Neuronal stem cell (in vitro differentiated cells): ENCODE measurements around the gene PLEKHA8. TPM values are rescaled to one million over a fixed set of nuclear protein-coding genes. Genes with fewer than 3 reads are reported as not detected.

Experiments
- DNase-seq: peaks from one replicate; pipeline ENCODE4 v3.0.0-alpha.2; 2013; ENCODE audit warnings: low spot score
- H2AFZ ChIP-seq: one replicate; pipeline ENCODE4 v1.6.1; 2013; ENCODE audit warnings: mild to moderate bottlenecking, low read length, inconsistent platforms
- H2AK5ac ChIP-seq: 2 replicates; pipeline ENCODE4 v1.6.1; 2013; ENCODE audit warnings: low read depth, mild to moderate bottlenecking, inconsistent platforms, low read length, moderate library complexity, mixed read lengths
- H2BK120ac ChIP-seq: 2 replicates; pipeline ENCODE4 v1.6.1; 2013; ENCODE audit warnings: low read depth, mild to moderate bottlenecking, inconsistent platforms, low read length, moderate library complexity, mixed read lengths
- H2BK12ac ChIP-seq: one replicate; pipeline ENCODE4 v1.6.1; 2013; ENCODE audit warnings: low read length, inconsistent platforms
- H2BK15ac ChIP-seq: 2 replicates; pipeline ENCODE4 v1.6.1; 2013; ENCODE audit warnings: mild to moderate bottlenecking, low read length, inconsistent platforms, mixed read lengths
- H2BK5ac ChIP-seq: one replicate; pipeline ENCODE4 v1.6.1; 2013; ENCODE audit warnings: inconsistent platforms, mild to moderate bottlenecking, low read length, moderate library complexity
- H3K14ac ChIP-seq: one replicate; pipeline ENCODE4 v1.6.1; 2013; ENCODE audit warnings: low read length, inconsistent platforms
- H3K18ac ChIP-seq: 2 replicates; pipeline ENCODE4 v1.6.1; 2013; ENCODE audit warnings: low read length, inconsistent platforms
- H3K23ac ChIP-seq: 2 replicates; pipeline ENCODE4 v1.6.1; 2013; ENCODE audit warnings: low read depth, mild to moderate bottlenecking, mixed read lengths, low read length, inconsistent platforms; ENCODE audit not compliant: poor library complexity
- H3K27ac ChIP-seq: replicated peaks from 3 replicates; pipeline ENCODE4 v1.5.1; 2013; ENCODE audit warnings: low read length, inconsistent platforms
- H3K27me3 ChIP-seq, 3 experiments: 2 replicates each; pipeline ENCODE4 v1.6.1; 2013; ENCODE audit warnings: low read length in 3 of 3, mild to moderate bottlenecking in 2 of 3, inconsistent platforms in 1 of 3, low read depth in 1 of 3, mixed read lengths in 1 of 3, moderate library complexity in 1 of 3; ENCODE audit not compliant: control insufficient read depth in 3 of 3, insufficient read depth in 3 of 3
- H3K36me3 ChIP-seq, 2 donors: replicated peaks in 1 of 2; 2 replicates each; pipeline ENCODE4 v1.6.1; 2013; ENCODE audit warnings: low read length in 2 of 2; ENCODE audit not compliant: control insufficient read depth in 2 of 2, insufficient read depth in 2 of 2
- H3K4ac ChIP-seq: 2 replicates; pipeline ENCODE4 v1.6.1; 2013; ENCODE audit warnings: inconsistent platforms, mild to moderate bottlenecking, low read length, moderate library complexity
- H3K4me1 ChIP-seq, 2 donors: 1 replicate in 1 of 2; 2 replicates in 1 of 2; pipeline ENCODE4 v1.6.1; 2013; ENCODE audit warnings: low read length in 2 of 2, low read depth in 1 of 2; ENCODE audit not compliant: control insufficient read depth in 2 of 2, insufficient read depth in 1 of 2
- H3K4me2 ChIP-seq: one replicate; pipeline ENCODE4 v1.6.1; 2013; ENCODE audit warnings: mild to moderate bottlenecking, low read length, inconsistent platforms; ENCODE audit not compliant: insufficient read depth, poor library complexity, severe bottlenecking
- H3K4me3 ChIP-seq, 2 donors: 2 replicates each; pipeline ENCODE4 v1.5.1; 2013; ENCODE audit warnings: low read length in 2 of 2, mild to moderate bottlenecking in 2 of 2, inconsistent platforms in 1 of 2, moderate library complexity in 1 of 2
- H3K79me1 ChIP-seq: one replicate; pipeline ENCODE4 v1.6.1; 2013; ENCODE audit warnings: low read depth, mild to moderate bottlenecking, inconsistent platforms, low read length, moderate library complexity
- H3K9ac ChIP-seq: one replicate; pipeline ENCODE4 v1.6.1; 2013; ENCODE audit warnings: mild to moderate bottlenecking, low read depth, low read length, inconsistent platforms; ENCODE audit not compliant: poor library complexity
- H3K9me3 ChIP-seq, 2 donors: replicated peaks in 1 of 2; 2 replicates each; pipeline versions ENCODE3 to v1.6.1; 2013; ENCODE audit warnings: low read length in 2 of 2, mild to moderate bottlenecking in 2 of 2, inconsistent platforms in 1 of 2, low read depth in 1 of 2, mixed read lengths in 1 of 2, moderate library complexity in 1 of 2; ENCODE audit not compliant: control insufficient read depth in 2 of 2, insufficient read depth in 1 of 2
- H4K8ac ChIP-seq: one replicate; pipeline ENCODE4 v1.6.1; 2013; ENCODE audit warnings: low read depth, mild to moderate bottlenecking, inconsistent platforms, low read length, moderate library complexity
- H4K91ac ChIP-seq: one replicate; pipeline ENCODE4 v1.6.1; 2013; ENCODE audit warnings: low read length, low read depth, mild to moderate bottlenecking, inconsistent platforms; ENCODE audit not compliant: poor library complexity
- WGBS, 2 donors: extraction: QIAGEN DNeasy Blood & Tissue Kit; methylation state at CpG; one replicate each; pipeline ENCODE4 v1.1.7; 2013; ENCODE audit warnings: missing lambda C conversion rate in 2 of 2, mixed read lengths in 1 of 2; ENCODE audit not compliant: insufficient read length in 2 of 2, insufficient replicate concordance in 1 of 2; ENCODE audit errors: extremely low coverage in 2 of 2; 5-methylcytosine and 5-hydroxymethylcytosine counted together
- small RNA-seq: library from polyadenylated mRNA; stranded (forward); fragments of <200 nt; extraction: miRNeasy Mini kit (QIAGEN cat#:217004); gene quantifications from one replicate; pipeline ENCODE3, GENCODE V24; 2013; ENCODE audit not compliant: insufficient read depth

The PLEKHA8 gene

DNA sequence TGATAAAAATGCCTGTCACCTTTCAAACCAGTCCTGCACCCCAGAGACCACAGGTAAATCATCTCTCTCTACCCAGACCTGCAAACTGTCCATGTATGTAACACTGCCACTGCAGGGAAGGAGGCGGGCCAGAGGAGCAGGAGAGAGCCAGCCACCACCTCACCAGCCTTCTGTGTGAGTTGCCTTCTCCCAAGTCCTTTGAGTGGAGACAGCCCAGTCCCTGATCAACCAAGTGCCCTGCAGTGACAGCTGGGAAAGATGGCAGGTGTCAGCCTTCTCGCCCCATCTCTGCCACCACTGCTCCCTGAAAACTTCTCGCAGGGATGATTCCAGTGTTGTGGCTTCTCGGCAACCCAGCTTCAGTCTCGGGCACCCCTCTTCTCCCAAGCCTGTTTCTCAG is 149.0 kb downstream of the PLEKHA8 start:
- no peak overlapping the region for H4K91ac ChIP-seq
- no peak overlapping the region for H3K4me3 ChIP-seq
- H3K79me1 ChIP-seq: no peaks in the 10 kb centered on the region
- H3K9me3 ChIP-seq: no peaks in the 10 kb centered on the region
- H3K27me3 ChIP-seq: peaks cover 0 to 12% (median 0%) of the 10 kb centered on the region in 3 experiments
- H2BK120ac ChIP-seq: no peak overlapping the region
- no peak overlapping the region for H3K4ac ChIP-seq
- no peak overlapping the region for H2BK15ac ChIP-seq
- no peak overlapping the region for H3K9ac ChIP-seq
- WGBS, 2 donors: no CpG with 5 or more reads among the region's 5 CpGs
- no peak overlapping the region for H3K23ac ChIP-seq
- H4K8ac ChIP-seq: no peak overlapping the region
- H3K4me1 ChIP-seq: peaks cover 8 to 17% of the 10 kb centered on the region in 2 donors
- H2AFZ ChIP-seq: no peak overlapping the region
- no peak overlapping the region for H3K27ac ChIP-seq
- no peaks in the 10 kb centered on the region for H3K36me3 ChIP-seq
- no peak overlapping the region for H2BK12ac ChIP-seq
- no peak overlapping the region for H3K14ac ChIP-seq
- no peak for DNase-seq
- no peak overlapping the region for H2AK5ac ChIP-seq
- H3K18ac ChIP-seq: no peak overlapping the region
- H2BK5ac ChIP-seq: no peak overlapping the region
- no peak overlapping the region for H3K4me2 ChIP-seq

DNA sequence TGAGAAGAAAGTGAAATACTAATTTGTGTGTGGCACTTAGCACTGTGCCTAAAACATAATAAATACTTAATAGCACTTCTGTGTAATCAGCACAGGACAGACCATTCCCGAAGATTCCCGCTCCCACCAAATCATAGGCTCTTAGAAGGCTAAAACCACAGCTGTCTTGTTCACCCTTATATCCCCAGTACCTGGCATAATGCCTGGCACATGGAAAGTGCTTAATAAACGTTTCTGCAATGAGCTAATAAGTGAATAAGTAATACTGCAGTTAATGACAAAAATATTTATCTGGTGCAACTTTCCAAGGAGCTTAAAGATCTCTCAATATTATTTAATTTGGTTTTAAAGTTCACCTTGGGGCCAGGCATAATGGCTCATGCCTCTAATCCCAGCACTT is 149.8 kb downstream of the PLEKHA8 start:
- no peaks in the 10 kb centered on the region for H3K9me3 ChIP-seq
- H3K27me3 ChIP-seq: peaks cover 0 to 8% (median 0%) of the 10 kb centered on the region in 3 experiments
- no peak overlapping the region for H3K9ac ChIP-seq
- no peak for DNase-seq
- no peaks in the 10 kb centered on the region for H3K79me1 ChIP-seq
- H3K36me3 ChIP-seq: no peaks in the 10 kb centered on the region
- H3K27ac ChIP-seq: no peak overlapping the region
- WGBS, 2 donors: no CpG with 5 or more reads among the region's 3 CpGs
- no peak overlapping the region for H3K18ac ChIP-seq
- H3K4me2 ChIP-seq: no peak overlapping the region
- no peak overlapping the region for H2BK12ac ChIP-seq
- H2BK5ac ChIP-seq: no peak overlapping the region
- H2AK5ac ChIP-seq: no peak overlapping the region
- H3K4ac ChIP-seq: no peak overlapping the region
- H2BK120ac ChIP-seq: no peak overlapping the region
- no peak overlapping the region for H3K14ac ChIP-seq
- no peak overlapping the region for H4K8ac ChIP-seq
- no peak overlapping the region for H2BK15ac ChIP-seq
- no peak overlapping the region for H3K23ac ChIP-seq
- no peak overlapping the region for H3K4me3 ChIP-seq
- H2AFZ ChIP-seq: no peak overlapping the region
- peaks cover 5 to 13% of the 10 kb centered on the region in 2 donors for H3K4me1 ChIP-seq
- H4K91ac ChIP-seq: no peak overlapping the region

DNA sequence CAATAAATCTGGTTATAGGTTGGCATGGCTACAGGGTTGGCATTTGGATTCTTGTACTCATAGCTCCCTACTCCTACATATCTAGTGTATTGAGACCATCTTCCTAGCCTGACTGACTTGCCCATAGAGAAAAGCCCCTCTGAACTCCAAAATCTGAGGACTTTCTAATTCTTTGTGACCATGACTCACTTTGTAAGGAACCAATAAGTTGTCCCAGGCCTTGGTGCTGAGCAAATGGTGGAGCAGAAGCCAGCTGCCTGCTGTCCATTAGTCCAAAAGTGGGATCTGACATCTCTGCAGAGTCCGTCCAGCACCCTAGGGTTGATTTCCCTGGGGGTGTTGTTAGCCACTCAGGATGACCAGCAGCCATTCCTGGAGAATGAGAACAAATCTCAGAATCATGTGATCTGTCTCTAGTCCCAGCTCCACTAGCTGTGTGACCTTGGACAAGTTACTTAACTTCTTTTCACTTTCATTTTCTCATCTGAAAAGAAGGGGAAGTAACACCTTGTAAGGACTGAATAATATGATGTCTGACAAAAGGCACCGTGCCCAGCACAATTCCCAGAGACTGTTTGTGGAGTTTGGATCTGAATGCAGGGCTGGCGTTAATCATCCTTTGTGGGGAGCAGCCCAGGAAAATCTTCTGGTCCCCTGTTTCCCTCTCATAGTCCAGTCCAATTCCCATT is 150.7 kb downstream of the PLEKHA8 start:
- H3K18ac ChIP-seq: no peak overlapping the region
- no peak overlapping the region for H2BK120ac ChIP-seq
- H3K9me3 ChIP-seq: no peaks in the 10 kb centered on the region
- H4K8ac ChIP-seq: no peak overlapping the region
- H3K4ac ChIP-seq: no peak overlapping the region
- no peak overlapping the region for H3K4me2 ChIP-seq
- no peak for DNase-seq
- H2BK15ac ChIP-seq: no peak overlapping the region
- H3K79me1 ChIP-seq: no peaks in the 10 kb centered on the region
- peaks cover 0 to 8% (median 0%) of the 10 kb centered on the region in 3 experiments for H3K27me3 ChIP-seq
- H2AK5ac ChIP-seq: no peak overlapping the region
- no CpG with 5 or more reads among the region's 3 CpGs for WGBS, 2 donors
- peaks cover 0 to 8% of the 10 kb centered on the region in 2 donors for H3K4me1 ChIP-seq
- no peak overlapping the region for H3K9ac ChIP-seq
- no peak overlapping the region for H2BK5ac ChIP-seq
- H2AFZ ChIP-seq: no peak overlapping the region
- no peaks in the 10 kb centered on the region for H3K36me3 ChIP-seq
- H4K91ac ChIP-seq: no peak overlapping the region
- H3K14ac ChIP-seq: no peak overlapping the region
- H3K23ac ChIP-seq: no peak overlapping the region
- H3K27ac ChIP-seq: no peak overlapping the region
- H3K4me3 ChIP-seq: no peak overlapping the region
- H2BK12ac ChIP-seq: no peak overlapping the region

Small RNAs within 50 kb of the gene (small RNA-seq; reads per million reads assigned to genes)
- not detected for gene RPS27P16
